CD14-positive monocyte (primary cell): Measurements from ENCODE around the gene DYRK1A. TPM values are rescaled to one million over a fixed set of nuclear protein-coding genes. Genes with fewer than 3 reads are reported as not detected.

Experiments used
- DNase-seq, 3 donors: peaks; one replicate each; pipeline ENCODE4 v3.0.0-alpha.2; 2011 to 2022
- H2AFZ ChIP-seq: 2 replicates; pipeline ENCODE4 v1.6.0; 2012; ENCODE audit warnings: mild to moderate bottlenecking, low read depth, low read length, inconsistent platforms; ENCODE audit not compliant: insufficient read depth, poor library complexity, severe bottlenecking
- H3K27ac ChIP-seq, 2 donors: 1 replicate in 1 of 2; 2 replicates in 1 of 2; pipeline ENCODE4 v1.5.1; 2012 to 2013; ENCODE audit warnings: low read length in 2 of 2, control low read depth in 1 of 2, inconsistent platforms in 1 of 2, low read depth in 1 of 2, mild to moderate bottlenecking in 1 of 2
- H3K27me3 ChIP-seq, 2 donors: one replicate each; pipeline versions ENCODE4 v1.6.0 to v1.6.1; 2011 to 2013; ENCODE audit warnings: low read length in 2 of 2; ENCODE audit not compliant: control insufficient read depth in 2 of 2, insufficient read depth in 2 of 2
- H3K36me3 ChIP-seq, 2 donors: replicated peaks in 1 of 2; 1 replicate in 1 of 2; 2 replicates in 1 of 2; pipeline versions ENCODE4 v1.5.1 to v1.6.1; 2012 to 2013; ENCODE audit warnings: low read length in 2 of 2, control low read depth in 1 of 2, inconsistent platforms in 1 of 2, mild to moderate bottlenecking in 1 of 2; ENCODE audit not compliant: insufficient read depth in 2 of 2, control insufficient read depth in 1 of 2
- H3K4me1 ChIP-seq, 2 donors: 1 replicate in 1 of 2; 2 replicates in 1 of 2; pipeline versions ENCODE4 v1.5.1 to v1.6.1; 2012 to 2013; ENCODE audit warnings: low read length in 2 of 2, control low read depth in 1 of 2, inconsistent platforms in 1 of 2, mild to moderate bottlenecking in 1 of 2, moderate library complexity in 1 of 2; ENCODE audit not compliant: insufficient read depth in 2 of 2, control insufficient read depth in 1 of 2
- H3K4me2 ChIP-seq: replicated peaks from 2 replicates; pipeline ENCODE3; 2012; ENCODE audit warnings: low read length, moderate library complexity, mild to moderate bottlenecking; ENCODE audit not compliant: poor library complexity, severe bottlenecking; ENCODE audit errors: extremely low read depth
- H3K4me3 ChIP-seq, 3 experiments: fragments of 200-600 bp in 1 of 3; sonication (generic) in 1 of 3; replicated peaks in 1 of 3; 1 replicate in 2 of 3; 2 replicates in 1 of 3; pipeline ENCODE4 v1.5.1; 2011 to 2013; ENCODE audit warnings: low read length in 3 of 3, mild to moderate bottlenecking in 3 of 3, control low read depth in 2 of 3, low read depth in 2 of 3, inconsistent platforms in 1 of 3, moderate library complexity in 1 of 3
- H3K79me2 ChIP-seq: 2 replicates; pipeline ENCODE4 v1.6.0; 2012; ENCODE audit warnings: mild to moderate bottlenecking, control low read depth, inconsistent platforms, low read length, moderate library complexity; ENCODE audit not compliant: insufficient read depth
- H3K9ac ChIP-seq: 2 replicates; pipeline ENCODE4 v1.6.0; 2017; ENCODE audit warnings: low read length, mild to moderate bottlenecking; ENCODE audit not compliant: insufficient read depth, poor library complexity, severe bottlenecking
- H3K9me3 ChIP-seq, 2 donors: replicated peaks in 1 of 2; 1 replicate in 1 of 2; 2 replicates in 1 of 2; pipeline versions ENCODE4 v1.5.1 to v1.6.1; 2012 to 2013; ENCODE audit warnings: low read length in 2 of 2, control low read depth in 1 of 2; ENCODE audit not compliant: control insufficient read depth in 1 of 2, insufficient read depth in 1 of 2
- H4K20me1 ChIP-seq: 2 replicates; pipeline ENCODE4 v1.6.0; 2012; ENCODE audit warnings: mild to moderate bottlenecking, low read length, control low read depth, moderate library complexity; ENCODE audit not compliant: insufficient read depth
- H3K27ac Mint-ChIP-seq, 7 donors: one replicate each; pipeline ENCODE4 v1.8.0; 2020; ENCODE audit warnings: mild to moderate bottlenecking in 7 of 7, mixed read lengths in 7 of 7, moderate library complexity in 6 of 7, inconsistent platforms in 2 of 7
- H3K27me3 Mint-ChIP-seq, 3 donors: one replicate each; pipeline ENCODE4 v1.8.0; 2021 to 2022; ENCODE audit warnings: low read depth in 3 of 3, mild to moderate bottlenecking in 3 of 3, mixed read lengths in 3 of 3, moderate library complexity in 3 of 3, inconsistent platforms in 1 of 3
- H3K36me3 Mint-ChIP-seq, 2 donors: one replicate each; pipeline ENCODE4 v1.8.0; 2020; ENCODE audit warnings: mixed read lengths in 2 of 2, inconsistent platforms in 1 of 2, mild to moderate bottlenecking in 1 of 2
- H3K4me1 Mint-ChIP-seq: one replicate; pipeline ENCODE4 v1.8.0; 2020; ENCODE audit warnings: mild to moderate bottlenecking, mixed read lengths
- H3K4me3 Mint-ChIP-seq, 2 donors: one replicate each; pipeline ENCODE4 v1.8.0; 2020; ENCODE audit warnings: mild to moderate bottlenecking in 2 of 2, mixed read lengths in 2 of 2, moderate library complexity in 1 of 2
- H3K9me3 Mint-ChIP-seq, 7 donors: one replicate each; pipeline ENCODE4 v1.8.0; 2020 to 2022; ENCODE audit warnings: mixed read lengths in 7 of 7, mild to moderate bottlenecking in 6 of 7, moderate library complexity in 6 of 7, inconsistent platforms in 2 of 7
- WGBS: methylation state at CpG from one replicate; pipeline ENCODE4 v1.1.5; 2013; ENCODE audit warnings: missing lambda C conversion rate; ENCODE audit not compliant: insufficient coverage; 5-methylcytosine and 5-hydroxymethylcytosine counted together
- intact Hi-C, 2 donors: fragments of 100-400 bp; cut with micrococcal nuclease; formaldehyde crosslinking; loops; one replicate each; pipeline versions ENCODE4 v1.15.0 to v1.15.1; 2023
- polyA plus RNA-seq, 3 donors: library from polyadenylated mRNA; depleted of rRNA in 1 of 3; unstranded in 2 of 3; stranded (reverse) in 1 of 3; fragments of 300-500 nt in 2 of 3; fragments of >200 nt in 1 of 3; fragmentation: Illumina TruSeq in 2 of 3; gene quantifications; 1 replicate in 2 of 3; 2 replicates in 1 of 3; pipeline ENCODE4 v1.2.3, GENCODE V29; 2012 to 2021
- TF ChIP-seq, protein P1 (sequence below): fragments of 200-600 bp; IDR thresholded peaks from one replicate; pipeline ENCODE4 v1.8.0; 2022; ENCODE audit warnings: antibody characterized with exemption, mild to moderate bottlenecking

The DYRK1A gene
- polyA plus RNA-seq, 3 donors = 1.8 to 53.5 (median 2.4) TPM

DNA sequence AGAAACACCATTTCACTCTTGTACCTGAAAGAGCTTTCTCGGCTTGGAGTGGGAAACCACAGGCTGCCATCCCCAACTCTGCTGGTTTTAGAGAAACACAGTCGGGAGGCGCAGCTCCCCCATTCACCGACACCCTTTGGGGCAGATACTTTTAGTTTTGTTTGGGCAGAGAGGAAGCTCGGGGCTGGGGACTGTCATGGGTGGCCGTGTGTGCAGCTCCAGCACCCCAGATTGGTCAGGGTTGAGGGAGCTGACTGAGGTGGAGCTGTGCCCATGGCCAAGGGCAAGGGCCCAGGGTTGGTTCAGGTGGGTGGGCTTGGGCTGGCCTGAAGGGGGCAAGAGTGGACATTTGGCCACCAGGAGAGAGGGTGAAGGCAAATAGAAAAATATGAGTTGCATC lies 163.1 kb downstream of the DYRK1A start:
- Mint-ChIP-seq H3K4me3 (peak overlapping the region in 1 of 2 donors; percentile 43), H3K9me3 (peaks cover 0 to 11% (median 0%) of the 10 kb centered on the region in 7 donors), H3K27ac (peak overlapping the region in 1 of 7 donors; percentile 5), H3K4me1 (no peaks in the 10 kb centered on the region), H3K36me3 (no peaks in the 10 kb centered on the region), H3K27me3 (peaks cover 31 to 55% (median 48%) of the 10 kb centered on the region in 3 donors)
- no peaks in the 10 kb centered on the region for H3K4me1 ChIP-seq
- no peak overlapping the region for H3K27ac ChIP-seq
- H2AFZ ChIP-seq = no peak overlapping the region
- H3K9ac ChIP-seq = no peak overlapping the region
- 79% methylated on average over 6 of the region's 6 CpGs for WGBS
- no peaks in the 10 kb centered on the region for H3K79me2 ChIP-seq
- H3K9me3 ChIP-seq = no peaks in the 10 kb centered on the region
- no peaks in the 10 kb centered on the region for H4K20me1 ChIP-seq
- TF ChIP-seq, protein P1, sequence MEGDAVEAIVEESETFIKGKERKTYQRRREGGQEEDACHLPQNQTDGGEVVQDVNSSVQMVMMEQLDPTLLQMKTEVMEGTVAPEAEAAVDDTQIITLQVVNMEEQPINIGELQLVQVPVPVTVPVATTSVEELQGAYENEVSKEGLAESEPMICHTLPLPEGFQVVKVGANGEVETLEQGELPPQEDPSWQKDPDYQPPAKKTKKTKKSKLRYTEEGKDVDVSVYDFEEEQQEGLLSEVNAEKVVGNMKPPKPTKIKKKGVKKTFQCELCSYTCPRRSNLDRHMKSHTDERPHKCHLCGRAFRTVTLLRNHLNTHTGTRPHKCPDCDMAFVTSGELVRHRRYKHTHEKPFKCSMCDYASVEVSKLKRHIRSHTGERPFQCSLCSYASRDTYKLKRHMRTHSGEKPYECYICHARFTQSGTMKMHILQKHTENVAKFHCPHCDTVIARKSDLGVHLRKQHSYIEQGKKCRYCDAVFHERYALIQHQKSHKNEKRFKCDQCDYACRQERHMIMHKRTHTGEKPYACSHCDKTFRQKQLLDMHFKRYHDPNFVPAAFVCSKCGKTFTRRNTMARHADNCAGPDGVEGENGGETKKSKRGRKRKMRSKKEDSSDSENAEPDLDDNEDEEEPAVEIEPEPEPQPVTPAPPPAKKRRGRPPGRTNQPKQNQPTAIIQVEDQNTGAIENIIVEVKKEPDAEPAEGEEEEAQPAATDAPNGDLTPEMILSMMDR = no peak
- H3K4me3 ChIP-seq = no peak overlapping the region
- intact Hi-C loops = no loop called here
- no peak overlapping the region for H3K4me2 ChIP-seq
- no peaks in the 10 kb centered on the region for H3K36me3 ChIP-seq
- no peak for DNase-seq
- peaks cover 10 to 34% of the 10 kb centered on the region in 2 donors for H3K27me3 ChIP-seq

DNA sequence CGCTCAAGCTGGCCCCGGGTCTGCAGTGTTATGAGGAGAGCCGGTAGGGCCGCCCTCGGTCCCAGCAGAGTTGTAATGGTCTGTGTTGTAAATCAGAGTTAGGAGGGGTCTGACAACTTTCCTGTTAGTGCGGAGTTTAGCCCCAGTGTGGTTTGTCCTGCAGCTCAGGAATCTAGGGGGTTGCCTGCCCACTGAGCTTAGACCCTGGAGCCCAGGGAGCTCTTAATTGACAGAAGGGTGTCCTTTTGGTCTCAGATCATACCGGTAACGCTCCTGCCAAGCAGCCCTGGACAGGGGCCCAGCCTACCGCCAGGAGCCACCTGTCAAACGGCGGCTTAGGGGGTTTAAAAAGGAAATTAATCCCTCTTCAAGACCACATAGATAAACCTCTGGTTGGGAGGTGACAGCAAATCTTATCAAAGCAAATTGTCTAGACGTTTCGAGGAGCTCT lies 164.4 kb downstream of the DYRK1A start:
- TF ChIP-seq, protein P1 = no peak
- H3K9ac ChIP-seq = no peak overlapping the region
- H3K27me3 ChIP-seq = peaks cover 10 to 34% of the 10 kb centered on the region in 2 donors
- H3K9me3 Mint-ChIP-seq = peaks cover 0 to 13% (median under 1%) of the 10 kb centered on the region in 7 donors
- no peaks in the 10 kb centered on the region for H3K4me1 ChIP-seq
- H3K27ac Mint-ChIP-seq = no peak overlapping the region
- peaks cover 30 to 59% (median 51%) of the 10 kb centered on the region in 3 donors for H3K27me3 Mint-ChIP-seq
- H3K79me2 ChIP-seq = no peaks in the 10 kb centered on the region
- H3K27ac ChIP-seq = no peak overlapping the region
- no peak overlapping the region for H3K4me3 ChIP-seq
- H3K4me2 ChIP-seq = no peak overlapping the region
- DNase-seq = no peak
- no peaks in the 10 kb centered on the region for H3K36me3 Mint-ChIP-seq
- H3K9me3 ChIP-seq = no peaks in the 10 kb centered on the region
- WGBS = 45% methylated on average over 7 of the region's 13 CpGs
- H3K4me1 Mint-ChIP-seq = no peaks in the 10 kb centered on the region
- H4K20me1 ChIP-seq = no peaks in the 10 kb centered on the region
- intact Hi-C loops = no loop called here
- peak overlapping the region in 1 of 2 donors; percentile 43 for H3K4me3 Mint-ChIP-seq
- H3K36me3 ChIP-seq = no peaks in the 10 kb centered on the region
- H2AFZ ChIP-seq = no peak overlapping the region
